Activated CD8-positive, alpha-beta T cell treated with anti-CD3 and anti-CD28 coated beads for 36 hours (primary cell): ENCODE data around the gene SHLD1. TPM values are rescaled to one million over a fixed set of nuclear protein-coding genes. Genes with fewer than 3 reads are reported as not detected.

Experiments
- ATAC-seq: fragments of 200-7000 bp; cut with Tn5 transposase; one replicate; pipeline ENCODE4 v1.10.0; 2021; ENCODE audit warnings: mild to moderate bottlenecking, moderate library complexity
- CTCF ChIA-PET: fragments of 350-600 bp; sonication (Branson Sonifier 250); formaldehyde crosslinking; loops from one replicate; lab custom pipeline; 2021; ENCODE audit warnings: antibody characterized with exemption; lab: Charles Lee
- POLR2A ChIA-PET: fragments of 350-600 bp; sonication (Branson Sonifier 250); formaldehyde crosslinking; loops from one replicate; lab custom pipeline; 2021; ENCODE audit warnings: antibody characterized with exemption; lab: Charles Lee
- DNase-seq: peaks from one replicate; pipeline ENCODE4 v3.0.0-alpha.2; 2020
- H3K27ac Mint-ChIP-seq: one replicate; pipeline ENCODE4 v1.8.0; 2021; ENCODE audit warnings: mild to moderate bottlenecking, mixed read lengths
- H3K27me3 Mint-ChIP-seq: one replicate; pipeline ENCODE4 v1.8.0; 2021; ENCODE audit warnings: mixed read lengths
- H3K36me3 Mint-ChIP-seq: one replicate; pipeline ENCODE4 v1.8.0; 2021; ENCODE audit warnings: low read depth, mixed read lengths
- H3K4me1 Mint-ChIP-seq: one replicate; pipeline ENCODE4 v1.8.0; 2021; ENCODE audit warnings: low read depth, mixed read lengths
- H3K4me3 Mint-ChIP-seq: one replicate; pipeline ENCODE4 v1.8.0; 2021; ENCODE audit warnings: mild to moderate bottlenecking, moderate library complexity, mixed read lengths
- H3K9me3 Mint-ChIP-seq: one replicate; pipeline ENCODE4 v1.8.0; 2021; ENCODE audit warnings: mixed read lengths
- CTCF ChIP-seq: fragments of 200-600 bp; IDR thresholded peaks from one replicate; pipeline ENCODE4 v1.8.0; 2022; ENCODE audit warnings: antibody characterized with exemption, mild to moderate bottlenecking
- intact Hi-C: fragments of 100-400 bp; cut with micrococcal nuclease; formaldehyde crosslinking; loops from one replicate; pipeline ENCODE4 v1.10.0; 2022
- total RNA-seq, 2 experiments: library from RNA; stranded (reverse); gene quantifications; one replicate each; pipeline ENCODE4 v1.2.3, GENCODE V29; 2021

The SHLD1 gene
- total RNA-seq, 2 experiments from 2014 or later, result 6.5 to 6.9 TPM

DNA sequence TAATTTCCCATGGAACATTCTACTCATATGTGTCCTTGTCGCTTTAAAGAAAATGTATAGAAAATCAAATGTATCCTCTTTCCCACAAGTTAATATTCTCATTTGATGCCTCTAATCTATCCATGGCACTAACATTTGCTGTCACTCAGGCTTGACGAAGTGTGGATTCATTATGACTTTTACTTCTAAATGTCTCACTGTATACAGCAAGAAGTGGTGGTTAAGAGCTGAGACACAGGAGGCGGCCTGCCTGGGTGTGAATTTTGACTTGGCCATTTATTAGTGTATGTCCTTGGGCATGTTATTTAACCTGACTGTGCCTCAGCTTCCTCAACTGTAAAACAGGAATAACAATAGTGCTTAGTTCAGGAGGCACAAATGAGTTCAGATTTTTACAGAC is 130.1 kb downstream of the SHLD1 start:
- POLR2A ChIA-PET, result no interaction called here
- Mint-ChIP-seq H3K27me3 (peaks cover 9% of the 10 kb centered on the region), H3K36me3 (no peaks in the 10 kb centered on the region)

DNA sequence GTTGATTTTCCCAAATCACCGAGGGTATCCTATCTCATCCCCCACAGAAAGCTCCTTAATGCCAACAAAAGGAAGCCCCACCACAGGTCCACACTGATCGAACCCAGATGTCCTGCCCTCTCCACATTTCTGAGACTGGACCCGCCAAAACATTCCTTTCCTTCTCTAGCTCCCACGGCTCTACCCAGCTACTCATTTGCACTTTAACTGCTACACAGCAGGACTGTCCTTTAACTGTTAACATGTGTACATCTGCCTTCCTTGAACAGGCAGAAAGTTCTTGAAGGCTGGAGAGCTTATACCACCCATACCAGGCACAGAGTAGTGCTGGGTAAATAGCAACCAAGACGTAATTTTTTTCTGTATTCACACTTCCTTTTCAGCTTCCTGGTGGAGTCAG is 131.5 kb downstream of the SHLD1 start:
- CTCF ChIA-PET, result interaction anchor here (0.8 to 1.3 kb wide), 4 partner anchors 14 to 434 kb away, joined by 3 read pairs; no protein-coding TSS in a partner anchor
- POLR2A ChIA-PET, result no interaction called here
- H3K9me3 Mint-ChIP-seq, result no peaks in the 10 kb centered on the region
- no peak for TF ChIP-seq CTCF
- DNase-seq (no peak), ATAC-seq (no peak)
- H3K4me1 Mint-ChIP-seq, result no peaks in the 10 kb centered on the region
- no peak overlapping the region for H3K27ac Mint-ChIP-seq
- H3K27me3 Mint-ChIP-seq, result peaks cover 12% of the 10 kb centered on the region
- no peak overlapping the region for H3K4me3 Mint-ChIP-seq
- H3K36me3 Mint-ChIP-seq, result no peaks in the 10 kb centered on the region
- intact Hi-C loops, result no loop called here

More for the DNA sequence above, 130.1 kb downstream of the SHLD1 start:
- intact Hi-C loops, result no loop called here
- ATAC-seq (no peak), DNase-seq (no peak)
- Mint-ChIP-seq H3K4me1 (no peaks in the 10 kb centered on the region), H3K4me3 (no peak overlapping the region), H3K9me3 (no peaks in the 10 kb centered on the region), H3K27ac (no peak overlapping the region)
- no peak for TF ChIP-seq CTCF
- CTCF ChIA-PET, result no interaction called here

GRCh38 chr20:5882166-5882565 is 132.0 kb downstream of the SHLD1 start:
- POLR2A ChIA-PET, result no interaction called here
- Mint-ChIP-seq H3K27ac (no peak overlapping the region), H3K36me3 (no peaks in the 10 kb centered on the region), H3K27me3 (peaks cover 10% of the 10 kb centered on the region), H3K4me1 (no peaks in the 10 kb centered on the region), H3K9me3 (no peaks in the 10 kb centered on the region), H3K4me3 (no peak overlapping the region)
- no peak for TF ChIP-seq CTCF
- DNase-seq (no peak), ATAC-seq (no peak)
- intact Hi-C loops, result no loop called here
- CTCF ChIA-PET, result interaction anchor here (0.8 to 1.3 kb wide), 4 partner anchors 14 to 434 kb away, joined by 3 read pairs; no protein-coding TSS in a partner anchor

- no peak for ATAC-seq
- H3K27me3 Mint-ChIP-seq, result peaks cover 10% of the 10 kb centered on the region
- no peak overlapping the region for H3K27ac Mint-ChIP-seq
- no peaks in the 10 kb centered on the region for H3K9me3 Mint-ChIP-seq
- CTCF ChIA-PET, result no interaction called here
- intact Hi-C loops, result no loop called here
- DNase-seq, result no peak
- POLR2A ChIA-PET, result no interaction called here
- TF ChIP-seq CTCF, result no peak
- no peak overlapping the region for H3K4me3 Mint-ChIP-seq
- no peaks in the 10 kb centered on the region for H3K4me1 Mint-ChIP-seq
- H3K36me3 Mint-ChIP-seq, result no peaks in the 10 kb centered on the region
Measured at GRCh38 chr20:5884465-5885335, 134.5 kb downstream of the SHLD1 start.

GRCh38 chr20:5885866-5886265 is 135.7 kb downstream of the SHLD1 start:
- peaks cover 10% of the 10 kb centered on the region for H3K27me3 Mint-ChIP-seq
- intact Hi-C loops, result no loop called here
- H3K27ac Mint-ChIP-seq, result no peak overlapping the region
- no peak for DNase-seq
- H3K9me3 Mint-ChIP-seq, result no peaks in the 10 kb centered on the region
- POLR2A ChIA-PET, result no interaction called here
- TF ChIP-seq CTCF, result no peak
- H3K4me3 Mint-ChIP-seq, result no peak overlapping the region
- no peaks in the 10 kb centered on the region for H3K4me1 Mint-ChIP-seq
- H3K36me3 Mint-ChIP-seq, result no peaks in the 10 kb centered on the region
- CTCF ChIA-PET, result no interaction called here
- ATAC-seq, result no peak
